Activated gamma-delta T cell treated with anti-CD3 and anti-CD28 coated beads, Interleukin-2, amount 50 U/mL, for 16 hours (primary cell): ENCODE measurements around the gene CAMK1D.
A peak's percentile ranks its signal among the peaks of the same experiment; 100 is the strongest.

Experiments used
- DNase-seq: peaks from one replicate; pipeline ENCODE4 v3.0.0-alpha.2; 2020; ENCODE audit warnings: low read depth

CAMK1D gene

GRCh38 chr10:12768156-12769100 lies 419.1 kb downstream of the CAMK1D start:
- DNase-seq: no peak

DNA sequence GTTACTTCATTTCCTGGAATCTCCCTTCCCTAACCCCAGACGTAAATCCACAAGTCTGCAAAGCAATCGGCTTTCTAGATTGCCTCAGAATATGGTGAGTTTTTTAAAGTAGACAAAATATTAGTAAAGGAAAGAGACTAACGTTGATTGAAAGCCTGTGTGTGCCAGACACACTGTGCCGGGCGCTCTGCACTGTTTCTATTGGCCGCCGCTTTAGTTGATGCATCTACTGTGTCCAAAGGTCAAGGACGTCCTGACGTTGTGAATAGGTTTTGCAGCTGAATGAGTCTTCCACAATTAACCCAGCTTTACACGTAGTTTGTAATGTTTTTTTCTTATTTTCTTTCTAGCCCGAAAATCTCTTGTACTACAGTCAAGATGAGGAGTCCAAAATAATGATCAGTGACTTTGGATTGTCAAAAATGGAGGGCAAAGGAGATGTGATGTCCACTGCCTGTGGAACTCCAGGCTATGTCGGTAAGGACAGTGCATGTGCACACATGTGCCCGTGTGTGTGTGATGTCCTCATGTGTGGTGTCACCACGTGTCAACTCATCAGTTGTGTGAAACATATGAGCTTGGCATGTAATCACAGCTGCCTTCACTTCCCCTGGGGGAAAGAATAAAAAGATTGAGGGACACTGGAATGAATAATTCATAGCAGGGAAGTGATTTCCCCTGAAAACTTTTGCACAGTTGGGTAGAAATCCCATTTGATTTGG lies 420.1 kb downstream of the CAMK1D start:
- no peak for DNase-seq

DNA sequence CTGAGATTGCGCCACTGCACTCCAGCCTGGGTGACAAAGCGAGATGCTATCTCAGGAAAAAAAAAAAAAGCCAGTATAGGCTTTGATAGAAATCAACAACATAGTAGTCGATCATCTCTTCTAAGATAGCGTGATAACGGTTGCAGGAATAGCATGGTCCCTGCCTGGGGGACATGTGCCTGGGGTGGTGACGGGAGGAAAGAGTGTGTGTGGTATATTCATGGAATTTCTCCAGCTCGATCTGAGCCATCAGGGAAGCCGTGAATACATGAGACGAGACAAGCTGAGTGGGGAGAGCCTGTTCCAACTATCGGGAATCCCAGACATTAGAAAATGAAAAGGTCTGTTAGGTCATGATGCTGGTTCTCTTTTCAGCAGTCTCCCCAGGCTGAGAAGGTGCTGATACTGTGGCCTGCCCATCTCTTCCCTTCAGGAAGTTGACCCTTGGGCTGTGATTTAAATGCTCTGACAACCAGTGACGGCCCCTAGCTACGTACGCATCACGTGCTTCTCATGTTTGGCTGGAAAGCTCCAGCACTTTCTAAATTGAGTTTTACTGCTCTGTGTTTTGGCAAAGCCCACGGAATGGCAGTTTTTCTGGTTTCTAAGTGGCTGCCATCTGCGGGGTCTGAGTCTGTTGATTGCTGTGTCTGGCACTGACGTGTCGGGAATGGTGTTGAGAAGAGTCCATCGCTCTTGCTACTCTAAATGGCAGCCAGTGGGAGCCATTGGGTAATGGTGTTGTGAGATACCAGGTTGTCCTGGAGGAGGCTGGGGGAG lies 422.8 kb downstream of the CAMK1D start:
- DNase-seq: no peak

- DNase-seq: no peak
Measured at GRCh38 chr10:12772797-12773587, 423.6 kb downstream of the CAMK1D start.

GRCh38 chr10:12774204-12774894 lies 425.0 kb downstream of the CAMK1D start:
- DNase-seq: no peak

- no peak for DNase-seq
Measured at GRCh38 chr10:12777840-12778585, 428.7 kb downstream of the CAMK1D start.

DNA sequence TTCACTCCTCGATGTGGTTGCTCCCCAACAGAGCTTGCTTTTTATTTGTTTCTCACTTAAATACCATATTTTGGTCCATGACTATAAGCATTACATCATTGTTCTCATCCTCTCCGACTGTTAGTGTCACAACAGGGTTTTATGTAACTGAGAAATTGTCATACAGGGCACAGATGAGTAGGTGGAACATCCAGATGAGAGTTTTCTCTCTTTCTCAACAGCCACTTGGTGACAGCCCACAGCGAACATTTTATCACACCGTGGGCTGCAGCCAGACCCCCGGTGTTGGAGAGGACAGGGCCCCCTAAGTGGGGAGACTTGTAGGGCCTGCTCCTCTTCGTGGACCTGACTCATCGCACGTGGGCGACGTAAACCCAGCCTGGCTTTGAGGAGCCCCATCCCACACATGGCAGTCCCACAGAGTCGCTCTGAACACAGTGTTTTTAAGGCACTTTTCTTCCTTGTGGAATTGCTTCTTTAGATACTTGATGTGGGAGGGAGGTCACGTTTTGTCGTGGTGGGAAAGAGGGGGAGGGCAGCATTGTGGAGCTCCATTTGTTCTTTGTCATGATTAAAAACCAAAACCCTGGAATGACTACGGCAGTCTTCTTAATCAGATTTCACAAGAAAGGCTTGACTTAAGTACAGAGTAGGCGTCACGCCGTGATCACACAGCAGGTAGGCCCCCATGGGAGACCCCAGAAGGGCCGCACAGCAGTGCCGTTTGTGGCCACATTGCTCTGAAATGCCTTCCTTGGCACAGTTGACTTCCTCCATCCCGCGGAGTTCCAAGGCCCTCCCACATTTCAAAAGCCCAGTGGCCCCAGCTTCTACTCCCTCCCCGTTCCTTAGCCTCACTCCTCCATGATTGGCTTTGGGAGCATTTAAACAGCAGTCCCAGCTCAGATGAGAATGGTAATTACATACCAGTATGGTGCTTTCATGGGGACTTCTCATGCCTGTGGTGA lies 431.6 kb downstream of the CAMK1D start:
- DNase-seq: no peak

DNA sequence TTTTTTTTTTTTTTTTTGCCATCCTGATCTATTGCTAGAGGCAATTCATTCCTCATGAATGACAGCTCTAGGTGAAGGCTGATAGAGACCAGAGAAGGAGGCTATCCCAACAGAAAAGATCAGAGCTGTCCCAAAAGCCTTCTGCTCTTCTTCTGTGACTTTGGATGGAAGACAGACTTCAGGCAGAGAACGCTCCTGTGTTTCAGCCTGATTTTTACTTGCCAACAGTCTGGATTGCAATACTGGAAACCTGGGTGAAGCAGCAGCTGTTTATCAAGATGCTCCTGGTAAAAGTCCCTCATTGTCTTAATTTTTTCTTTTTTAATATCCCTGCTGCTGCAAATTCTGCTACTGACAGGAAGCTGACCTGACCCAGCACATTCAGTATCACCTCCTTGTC lies 432.6 kb downstream of the CAMK1D start:
- DNase-seq: no peak

GRCh38 chr10:12782537-12782936 lies 433.2 kb downstream of the CAMK1D start:
- DNase-seq: peak; percentile 11

DNA sequence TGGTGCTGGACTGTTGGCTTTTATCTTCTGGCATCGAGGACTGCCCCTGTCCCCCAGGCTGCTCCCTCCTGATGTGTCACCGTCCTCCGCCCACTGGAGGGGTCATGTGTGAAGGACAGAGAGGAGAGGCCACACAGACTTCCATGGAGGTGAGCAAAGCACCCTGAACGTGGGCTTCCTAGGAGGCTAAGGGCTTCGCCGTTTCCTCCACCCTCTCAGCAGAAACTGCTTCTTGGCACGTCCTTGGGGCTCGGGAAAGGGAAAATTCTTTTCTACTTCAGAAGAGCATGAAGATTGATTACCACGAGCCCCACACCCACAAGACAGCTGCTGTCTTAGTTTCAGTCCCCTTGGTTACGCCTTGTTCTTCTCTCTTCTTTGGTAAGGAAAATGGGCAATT lies 433.9 kb downstream of the CAMK1D start:
- no peak for DNase-seq

- DNase-seq: no peak
Measured at GRCh38 chr10:12784646-12785045, 435.3 kb downstream of the CAMK1D start.

- DNase-seq: no peak
Measured at GRCh38 chr10:12785415-12785831, 436.1 kb downstream of the CAMK1D start.

DNA sequence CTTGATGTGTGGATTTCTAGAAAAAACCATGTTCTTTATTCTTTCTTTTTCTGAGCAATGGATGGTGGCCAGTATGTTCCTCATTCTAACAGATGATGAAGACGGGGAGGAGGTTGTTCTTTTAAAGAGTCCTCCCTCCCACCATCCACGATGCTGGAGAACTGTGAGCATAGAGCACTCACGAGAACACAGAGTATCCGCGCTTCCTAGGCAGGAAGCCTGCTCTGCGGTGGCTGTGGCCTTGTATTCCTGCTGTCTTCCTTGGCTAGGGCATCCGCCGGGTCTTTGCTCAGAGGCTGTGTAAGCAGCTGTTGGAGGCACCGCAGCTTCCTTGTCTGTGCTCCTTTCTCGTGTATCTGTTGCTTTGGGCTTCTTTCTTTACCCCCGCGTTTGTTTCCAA lies 437.9 kb downstream of the CAMK1D start:
- no peak for DNase-seq

- DNase-seq: no peak
Measured at GRCh38 chr10:12788277-12788676, 438.9 kb downstream of the CAMK1D start.

- DNase-seq: no peak
Measured at GRCh38 chr10:12790270-12790669, 440.9 kb downstream of the CAMK1D start.

DNA sequence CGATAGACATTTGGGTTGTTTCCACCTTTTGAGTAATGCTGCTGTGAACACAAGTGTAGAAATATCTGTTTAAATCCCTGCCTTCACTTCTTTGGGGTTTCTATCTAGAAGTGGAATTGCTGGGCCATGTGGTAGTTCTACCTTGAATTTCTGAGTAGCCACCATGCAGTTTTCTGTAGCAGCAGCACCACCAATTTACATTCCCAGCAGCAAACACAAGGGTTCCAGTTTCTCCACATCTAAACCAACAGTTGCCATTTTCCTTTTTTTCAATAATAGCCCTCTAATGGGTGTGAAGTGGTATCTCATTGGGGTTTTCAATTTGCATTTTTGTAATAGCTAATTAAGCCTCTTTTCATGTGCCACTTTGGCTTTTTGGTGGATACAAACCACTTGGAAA lies 442.4 kb downstream of the CAMK1D start:
- no peak for DNase-seq

- DNase-seq: no peak
Measured at GRCh38 chr10:12792889-12793556, 443.7 kb downstream of the CAMK1D start.

DNA sequence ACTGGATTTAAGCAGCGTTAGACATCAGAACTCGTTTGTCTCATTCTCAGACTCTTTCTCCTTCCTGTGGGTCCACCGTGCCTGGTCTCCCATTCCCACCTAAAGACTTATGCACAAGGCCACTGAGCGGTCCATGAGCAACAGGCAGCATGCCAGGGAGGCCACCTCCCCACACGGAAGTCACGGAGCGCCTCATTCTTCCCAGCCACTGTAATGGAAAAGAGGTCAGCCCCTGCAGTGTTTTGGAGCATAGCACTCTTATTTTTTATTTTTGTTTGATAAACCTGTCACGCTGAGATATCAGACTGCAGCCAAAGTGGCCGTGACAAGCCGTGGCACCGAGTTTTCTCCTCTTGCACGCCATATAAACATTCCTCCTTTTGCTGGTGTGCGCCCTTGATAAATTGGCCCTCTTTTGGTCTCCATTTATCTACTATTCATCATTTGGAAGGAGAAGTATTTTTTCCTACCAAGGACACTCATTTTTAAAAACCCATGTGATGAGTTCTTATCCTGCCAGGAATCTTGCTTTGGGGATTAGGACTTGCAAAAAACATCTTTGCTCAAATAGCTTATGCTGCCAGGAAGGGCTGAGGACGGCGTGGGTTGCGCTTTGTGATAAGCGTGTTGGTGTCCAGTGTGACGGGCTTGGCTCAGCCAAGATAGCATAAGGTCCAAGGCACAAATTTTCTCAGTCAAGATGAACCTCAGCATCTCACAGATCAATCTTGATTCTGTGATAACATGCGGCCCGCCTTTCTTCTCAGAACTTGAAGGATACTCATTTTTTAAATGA lies 446.2 kb downstream of the CAMK1D start:
- DNase-seq: no peak
